ENCODE measurements around the gene JAML.
"Not testable (repeated sequence)": the region's sequence is repeated elsewhere in the genome, so short reads cannot be mapped to it uniquely, and the experiment has no call there.

Gene JAML

GRCh38 chr11:118190942-118191506 lies 33.8 kb downstream of the JAML start:
- DNase-seq = not testable (repeated sequence)

- no peak for DNase-seq
Measured at GRCh38 chr11:118186346-118187107, 38.3 kb downstream of the JAML start.

- DNase-seq = no peak
Measured at GRCh38 chr11:118184784-118185579, 39.8 kb downstream of the JAML start.

- DNase-seq = not testable (repeated sequence)
Measured at GRCh38 chr11:118183691-118184090, 41.1 kb downstream of the JAML start.

GRCh38 chr11:118180300-118180703 lies 44.5 kb downstream of the JAML start:
- DNase-seq = no peak

GRCh38 chr11:118176778-118177134 lies 48.1 kb downstream of the JAML start:
- no peak for DNase-seq

GRCh38 chr11:118175993-118176777 lies 48.6 kb downstream of the JAML start, which contains the start of gene SCN2B:
Gene SCN2B (minus strand): TSS chr11:118176639. CDS start chr11:118176431, 208 bp downstream.
- no peak for DNase-seq

GRCh38 chr11:118175031-118175992 lies 49.5 kb downstream of the JAML start:
- no peak for DNase-seq

- DNase-seq = no peak
Measured at GRCh38 chr11:118174006-118174567, 50.7 kb downstream of the JAML start.

- DNase-seq = no peak
Measured at GRCh38 chr11:118172356-118172755, 52.5 kb downstream of the JAML start.

GRCh38 chr11:118171269-118172062 lies 53.3 kb downstream of the JAML start:
- peak; percentile 55 for DNase-seq

- DNase-seq = no peak
Measured at GRCh38 chr11:118170882-118171268, 53.9 kb downstream of the JAML start.

- DNase-seq = no peak
Measured at GRCh38 chr11:118170231-118170630, 54.6 kb downstream of the JAML start.

- no peak for DNase-seq
Measured at GRCh38 chr11:118169300-118170140, 55.3 kb downstream of the JAML start.

- DNase-seq = no peak
Measured at GRCh38 chr11:118168751-118169150, 56.1 kb downstream of the JAML start.

GRCh38 chr11:118168316-118168715 lies 56.5 kb downstream of the JAML start:
- DNase-seq = no peak

GRCh38 chr11:118167906-118168305 lies 56.9 kb downstream of the JAML start:
- DNase-seq = no peak

GRCh38 chr11:118167253-118167652 lies 57.6 kb downstream of the JAML start:
- DNase-seq = no peak

GRCh38 chr11:118166641-118167040 lies 58.2 kb downstream of the JAML start:
- no peak for DNase-seq

- DNase-seq = no peak
Measured at GRCh38 chr11:118164885-118165284, 59.9 kb downstream of the JAML start.

All from hematopoietic multipotent progenitor cell treated with erythropoietin and hydrocortisone succinate and interleukin-3 and kit ligand, for 8 days (in vitro differentiated cells).